ENCODE measurements around the gene TSSK2. TPM values are rescaled to one million over a fixed set of nuclear protein-coding genes. Genes with fewer than 3 reads are reported as not detected.

The TSSK2 gene
- total RNA-seq, 1 donor from 2014 or later, result not detected

- H3K4me3 ChIP-seq, result no peak overlapping the region
- intact Hi-C loops (cut with DNase I), result no loop called here
- H3K4me1 ChIP-seq, result peaks cover 66% of the 10 kb centered on the region
- H3K27ac ChIP-seq, result no peak overlapping the region
- no peak for DNase-seq (ENCODE audit: extremely low spot score in 2 of 2)
- H3K9me3 ChIP-seq, result no peaks in the 10 kb centered on the region
- TF ChIP-seq POLR2A (IDR thresholded peaks at IDR 0.05) (no peak), CTCF (IDR thresholded peaks at IDR 0.05) (no peak), POLR2AphosphoS5 (IDR thresholded peaks at IDR 0.05; ENCODE audit: insufficient read depth in 1 of 2, low read depth in 1 of 2) (no peak)
- H3K36me3 ChIP-seq, result no peaks in the 10 kb centered on the region
- H3K27me3 ChIP-seq, result no peaks in the 10 kb centered on the region
These were observed 24.0 kb upstream of the TSSK2 start for GRCh38 chr22:19106886-19107729.

GRCh38 chr22:19107730-19108074, 23.4 kb upstream of the TSSK2 start:
- Histone ChIP-seq H3K27ac (no peak overlapping the region), H3K4me3 (no peak overlapping the region), H3K4me1 (peaks cover 71% of the 10 kb centered on the region), H3K36me3 (no peaks in the 10 kb centered on the region), H3K9me3 (no peaks in the 10 kb centered on the region), H3K27me3 (no peaks in the 10 kb centered on the region)
- intact Hi-C loops (cut with DNase I), result no loop called here
- no peak for TF ChIP-seq POLR2A (IDR thresholded peaks at IDR 0.05)
- no peak for TF ChIP-seq CTCF (IDR thresholded peaks at IDR 0.05)
- no peak for TF ChIP-seq POLR2AphosphoS5 (IDR thresholded peaks at IDR 0.05; ENCODE audit: insufficient read depth in 1 of 2, low read depth in 1 of 2)
- no peak for DNase-seq (ENCODE audit: extremely low spot score in 2 of 2)

GRCh38 chr22:19108807-19109197, 22.3 kb upstream of the TSSK2 start:
- no peak for DNase-seq (ENCODE audit: extremely low spot score in 2 of 2)
- intact Hi-C loops (cut with DNase I), result no loop called here
- TF ChIP-seq POLR2AphosphoS5 (IDR thresholded peaks at IDR 0.05; ENCODE audit: insufficient read depth in 1 of 2, low read depth in 1 of 2) (no peak), CTCF (IDR thresholded peaks at IDR 0.05) (no peak), POLR2A (IDR thresholded peaks at IDR 0.05) (no peak)
- H3K4me1 ChIP-seq, result peaks cover 77% of the 10 kb centered on the region
- H3K36me3 ChIP-seq, result no peaks in the 10 kb centered on the region
- peak overlapping the region; percentile 63 for H3K27ac ChIP-seq
- no peak overlapping the region for H3K4me3 ChIP-seq
- H3K9me3 ChIP-seq, result no peaks in the 10 kb centered on the region
- no peaks in the 10 kb centered on the region for H3K27me3 ChIP-seq

- peaks cover 74% of the 10 kb centered on the region for H3K4me1 ChIP-seq
These were observed 21.7 kb upstream of the TSSK2 start for GRCh38 chr22:19109198-19110063.

More at GRCh38 chr22:19109198-19110063, 21.7 kb upstream of the TSSK2 start:
- Histone ChIP-seq H3K27ac (peak overlapping the region; percentile 63), H3K9me3 (no peaks in the 10 kb centered on the region), H3K36me3 (no peaks in the 10 kb centered on the region), H3K4me3 (no peak overlapping the region), H3K27me3 (no peaks in the 10 kb centered on the region)
- intact Hi-C loops (cut with DNase I), result no loop called here
- TF ChIP-seq POLR2A (IDR thresholded peaks at IDR 0.05) (no peak), CTCF (IDR thresholded peaks at IDR 0.05) (no peak), POLR2AphosphoS5 (IDR thresholded peaks at IDR 0.05; ENCODE audit: insufficient read depth in 1 of 2, low read depth in 1 of 2) (peak in 1 of 2 donors; percentile 97)
- DNase-seq (ENCODE audit: extremely low spot score in 2 of 2), result no peak
